H1 (cell line): ENCODE results near the gene THAP9. TPM values are rescaled to one million over a fixed set of nuclear protein-coding genes. Genes with fewer than 3 reads are reported as not detected.
"Not testable (repeated sequence)": the region's sequence is repeated elsewhere in the genome, so short reads cannot be mapped to it uniquely, and the experiment has no call there.

Experiments used
- CTCF ChIA-PET: fragments of 300-600 bp; sonication (Branson Sonifier 250); formaldehyde crosslinking; loops from one replicate; lab custom pipeline; 2021; ENCODE audit not compliant: partially characterized antibody; lab: Charles Lee
- POLR2A ChIA-PET: fragments of 300-600 bp; sonication (Branson Sonifier 250); formaldehyde crosslinking; loops from one replicate; lab custom pipeline; 2021; ENCODE audit warnings: inconsistent platforms; ENCODE audit not compliant: partially characterized antibody; lab: Charles Lee
- DNase-seq, 2 experiments: peaks; one replicate each; pipeline versions ENCODE4 v3.0.0 to v3.0.0-alpha.2; 2010 to 2022; ENCODE audit warnings: low spot score in 2 of 2, low read depth in 1 of 2, mixed read lengths in 1 of 2
- FAIRE-seq: peaks from 2 replicates; lab custom pipeline; 2011; peaks lifted over from hg19 to GRCh38; lab: Jason Lieb, UNC
- H2AFZ ChIP-seq: 2 replicates; pipeline ENCODE4 v1.8.1; 2012; ENCODE audit warnings: low read length, inconsistent platforms
- H2AK5ac ChIP-seq: 2 replicates; pipeline ENCODE4 v1.6.1; 2013; ENCODE audit warnings: low read depth, low read length
- H2BK120ac ChIP-seq: replicated peaks from 2 replicates; pipeline ENCODE3; 2013; ENCODE audit warnings: low read depth, low read length, inconsistent platforms
- H2BK12ac ChIP-seq: 2 replicates; pipeline ENCODE4 v1.6.1; 2013; ENCODE audit warnings: low read depth, low read length
- H2BK15ac ChIP-seq: 2 replicates; pipeline ENCODE4 v1.6.1; 2013; ENCODE audit warnings: low read length
- H2BK20ac ChIP-seq: 2 replicates; pipeline ENCODE4 v1.6.1; 2013; ENCODE audit warnings: low read length
- H2BK5ac ChIP-seq: 2 replicates; pipeline ENCODE4 v1.6.1; 2013; ENCODE audit warnings: low read depth, low read length
- H3K14ac ChIP-seq: 2 replicates; pipeline ENCODE4 v1.6.1; 2013; ENCODE audit warnings: inconsistent platforms; ENCODE audit not compliant: insufficient read length
- H3K18ac ChIP-seq: 2 replicates; pipeline ENCODE4 v1.6.1; 2013; ENCODE audit warnings: low read length; ENCODE audit errors: extremely low read depth
- H3K23ac ChIP-seq: 2 replicates; pipeline ENCODE4 v1.6.1; 2013; ENCODE audit warnings: inconsistent platforms; ENCODE audit not compliant: insufficient read length
- H3K23me2 ChIP-seq: 2 replicates; pipeline ENCODE4 v1.6.1; 2013; ENCODE audit warnings: low read depth, low read length
- H3K27ac ChIP-seq: 2 replicates; pipeline ENCODE4 v1.6.1; 2011; ENCODE audit warnings: low read depth, low read length, inconsistent platforms
- H3K27me3 ChIP-seq, 4 experiments: replicated peaks in 1 of 4; 1 replicate in 1 of 4; 2 replicates in 3 of 4; pipeline versions ENCODE4 v1.6.1 to v1.8.1; 2011 to 2013; ENCODE audit warnings: low read length in 3 of 4, mild to moderate bottlenecking in 3 of 4, inconsistent platforms in 2 of 4, mixed read lengths in 2 of 4, moderate library complexity in 1 of 4; ENCODE audit not compliant: control insufficient read depth in 3 of 4, insufficient read depth in 3 of 4; ENCODE audit errors: extremely low read depth in 1 of 4
- H3K36me3 ChIP-seq, 4 experiments: 2 replicates each; pipeline versions ENCODE4 v1.6.1 to v1.8.1; 2011 to 2013; ENCODE audit warnings: mild to moderate bottlenecking in 4 of 4, low read length in 3 of 4, moderate library complexity in 2 of 4, control low read depth in 1 of 4, inconsistent platforms in 1 of 4; ENCODE audit not compliant: insufficient read depth in 4 of 4, control insufficient read depth in 2 of 4
- H3K4ac ChIP-seq: replicated peaks from 2 replicates; pipeline ENCODE3; 2013; ENCODE audit warnings: low read length, low read depth, mixed read lengths, inconsistent platforms; ENCODE audit not compliant: insufficient read length
- H3K4me1 ChIP-seq, 4 experiments: replicated peaks in 1 of 4; 1 replicate in 1 of 4; 2 replicates in 3 of 4; pipeline versions ENCODE4 v1.6.1 to v1.8.1; 2011 to 2013; ENCODE audit warnings: low read length in 3 of 4, inconsistent platforms in 2 of 4, mixed read lengths in 1 of 4; ENCODE audit not compliant: insufficient read depth in 4 of 4, control insufficient read depth in 3 of 4
- H3K4me2 ChIP-seq, 2 experiments: 2 replicates each; pipeline versions ENCODE4 v1.6.1 to v1.8.1; 2011 to 2013; ENCODE audit warnings: low read depth in 2 of 2, low read length in 2 of 2, control low read depth in 1 of 2, inconsistent platforms in 1 of 2, mild to moderate bottlenecking in 1 of 2; ENCODE audit not compliant: insufficient read depth in 1 of 2
- H3K4me3 ChIP-seq, 4 experiments: fragments of 200-600, 300-600 bp in 1 of 4; sonication (generic), shearing (Covaris generic), sonication (Bioruptor Twin) in 1 of 4; 2 replicates each; pipeline versions ENCODE4 v1.5.1 to v1.8.1; 2011 to 2016; ENCODE audit warnings: low read length in 4 of 4, low read depth in 3 of 4, control low read depth in 2 of 4, inconsistent platforms in 2 of 4, mild to moderate bottlenecking in 2 of 4, mixed read lengths in 1 of 4, moderate library complexity in 1 of 4; ENCODE audit not compliant: insufficient read depth in 2 of 4; ENCODE audit errors: extremely low read depth in 1 of 4
- H3K56ac ChIP-seq: replicated peaks from 2 replicates; pipeline ENCODE3; 2013; ENCODE audit warnings: low read depth, mild to moderate bottlenecking, mixed read lengths, low read length, inconsistent platforms; ENCODE audit not compliant: insufficient read length
- H3K79me1 ChIP-seq: 2 replicates; pipeline ENCODE4 v1.6.1; 2013; ENCODE audit warnings: low read depth, low read length, control low read depth
- H3K79me2 ChIP-seq, 2 experiments: 2 replicates each; pipeline versions ENCODE4 v1.6.1 to v1.8.1; 2012 to 2013; ENCODE audit warnings: low read length in 2 of 2, mild to moderate bottlenecking in 2 of 2, inconsistent platforms in 1 of 2; ENCODE audit not compliant: insufficient read depth in 2 of 2, control insufficient read depth in 1 of 2
- H3K9ac ChIP-seq, 4 experiments: replicated peaks in 1 of 4; 1 replicate in 1 of 4; 2 replicates in 3 of 4; pipeline versions ENCODE4 v1.6.1 to v1.8.1; 2011 to 2013; ENCODE audit warnings: low read depth in 3 of 4, low read length in 3 of 4, control low read depth in 2 of 4, mild to moderate bottlenecking in 2 of 4, moderate library complexity in 2 of 4, inconsistent platforms in 1 of 4; ENCODE audit errors: extremely low read depth in 1 of 4
- H3K9me3 ChIP-seq, 2 experiments: 2 replicates each; pipeline versions ENCODE4 v1.6.1 to v1.8.1; 2012 to 2013; ENCODE audit warnings: mild to moderate bottlenecking in 2 of 2, moderate library complexity in 2 of 2, control low read depth in 1 of 2, inconsistent platforms in 1 of 2, low read depth in 1 of 2, low read length in 1 of 2, mixed read lengths in 1 of 2; ENCODE audit not compliant: insufficient read depth in 2 of 2
- H4K20me1 ChIP-seq, 2 experiments: replicated peaks in 1 of 2; 2 replicates each; pipeline versions ENCODE3 to v1.8.1; 2011 to 2013; ENCODE audit warnings: inconsistent platforms in 2 of 2, low read length in 2 of 2, mild to moderate bottlenecking in 1 of 2; ENCODE audit not compliant: insufficient read depth in 2 of 2, control insufficient read depth in 1 of 2
- H4K5ac ChIP-seq: 2 replicates; pipeline ENCODE4 v1.6.1; 2013; ENCODE audit warnings: low read length, low read depth, mixed read lengths, inconsistent platforms; ENCODE audit not compliant: insufficient read length
- H4K8ac ChIP-seq: 2 replicates; pipeline ENCODE4 v1.8.0; 2013; ENCODE audit warnings: mild to moderate bottlenecking, moderate library complexity, low read length, inconsistent platforms; ENCODE audit not compliant: insufficient read depth; ENCODE audit errors: extremely low read depth
- H4K91ac ChIP-seq: replicated peaks from 2 replicates; pipeline ENCODE3; 2013; ENCODE audit warnings: low read length, mixed read lengths, inconsistent platforms; ENCODE audit not compliant: insufficient read length
- WGBS, 2 experiments: shearing (Covaris generic) in 1 of 2; methylation state at CpG; one replicate each; pipeline versions ENCODE4 v1.1.6 to v1.1.7; 2013 to 2015; ENCODE audit warnings: low lambda C conversion rate in 2 of 2, mixed read lengths in 2 of 2, inconsistent platforms in 1 of 2, low coverage in 1 of 2, missing lambda C conversion rate in 1 of 2; ENCODE audit not compliant: insufficient replicate concordance in 2 of 2, insufficient coverage in 1 of 2, insufficient read length in 1 of 2; ENCODE audit errors: extremely low coverage in 1 of 2, missing lambda C conversion rate in 1 of 2; 5-methylcytosine and 5-hydroxymethylcytosine counted together
- polyA plus RNA-seq, 7 experiments: library from polyadenylated mRNA; depleted of rRNA in 3 of 7; stranded (reverse) in 5 of 7; unstranded in 2 of 7; fragments of >200 nt in 5 of 7; fragments of 200-250 nt in 2 of 7; gene quantifications; 1 replicate in 5 of 7; 2 replicates in 1 of 7; 4 replicates in 1 of 7; pipeline versions ENCODE4 v1.2.1 to v1.2.3, GENCODE V29; 2011 to 2013; ENCODE audit warnings: missing spikeins in 2 of 7, mixed read lengths in 2 of 7
- total RNA-seq: library from RNA; stranded (reverse); fragmentation: NEBNext Ultra II Directional; extraction: Animal tissue kit (Norgen Biotek cat#: 25700); gene quantifications from 2 replicates; pipeline ENCODE4 v1.2.1, GENCODE V29; 2021

The THAP9 gene
- total and polyA plus RNA-seq, 2 of the 8 experiments (the other 6 are each of a cell fraction or from before 2014, with no cell fraction given): 6.1 to 13.2 TPM

DNA sequence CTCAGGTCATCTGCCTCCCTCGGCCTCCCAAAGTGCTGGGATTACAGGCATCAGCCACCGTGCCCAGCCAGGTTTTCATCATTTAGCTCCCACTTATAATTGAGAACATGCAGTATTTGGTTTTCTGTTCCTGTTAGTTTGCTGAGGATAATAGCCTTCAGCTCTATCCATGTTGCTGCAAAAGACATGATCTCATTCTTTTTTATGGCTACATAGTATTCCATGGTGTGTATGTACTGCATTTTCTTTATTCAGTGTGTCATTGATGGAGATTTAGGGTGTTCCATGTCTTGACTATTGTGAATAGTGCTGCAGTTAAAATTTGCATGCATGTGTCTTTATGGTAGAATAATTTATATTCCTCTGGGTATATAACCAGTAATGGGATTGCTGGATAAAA lies 13.4 kb downstream of the THAP9 start:
- not testable (repeated sequence) for H2BK12ac ChIP-seq, H3K4me3 ChIP-seq, H3K9ac ChIP-seq, H4K8ac ChIP-seq, H2BK20ac ChIP-seq, H3K4ac ChIP-seq, H3K23ac ChIP-seq, H2AFZ ChIP-seq, H4K5ac ChIP-seq, H4K91ac ChIP-seq, FAIRE-seq, H3K27me3 ChIP-seq, H2BK5ac ChIP-seq, H2BK15ac ChIP-seq, H4K20me1 ChIP-seq, H3K79me1 ChIP-seq, H3K27ac ChIP-seq, H3K23me2 ChIP-seq, H2AK5ac ChIP-seq, H3K14ac ChIP-seq, H3K9me3 ChIP-seq, DNase-seq, H2BK120ac ChIP-seq, H3K4me2 ChIP-seq, H3K18ac ChIP-seq, H3K79me2 ChIP-seq, H3K56ac ChIP-seq, H3K4me1 ChIP-seq
- ChIA-PET CTCF (interaction anchor here (1.4 kb wide), 1 partner anchor 10 kb away, joined by 3 read pairs; no protein-coding TSS in a partner anchor), POLR2A (interaction anchor here (0.7 to 1.1 kb wide), 3 partner anchors 13 to 74 kb away, joined by 3 read pairs; partner anchors contain the start of gene THAP9)
- H3K36me3 ChIP-seq: peaks cover 7 to 40% (median 12%) of the 10 kb centered on the region in 4 experiments
- WGBS, 2 experiments: 91% methylated on average over 2 of the region's 2 CpGs; no CpG with 5 or more reads in 1 of the 2 experiments
